ENCODE results near the gene HOGA1. TPM values are rescaled to one million over a fixed set of nuclear protein-coding genes. Genes with fewer than 3 reads are reported as not detected.

The HOGA1 gene
- total and polyA plus RNA-seq, 2 experiments from 2014 or later = 5.8 to 6.9 TPM

DNA sequence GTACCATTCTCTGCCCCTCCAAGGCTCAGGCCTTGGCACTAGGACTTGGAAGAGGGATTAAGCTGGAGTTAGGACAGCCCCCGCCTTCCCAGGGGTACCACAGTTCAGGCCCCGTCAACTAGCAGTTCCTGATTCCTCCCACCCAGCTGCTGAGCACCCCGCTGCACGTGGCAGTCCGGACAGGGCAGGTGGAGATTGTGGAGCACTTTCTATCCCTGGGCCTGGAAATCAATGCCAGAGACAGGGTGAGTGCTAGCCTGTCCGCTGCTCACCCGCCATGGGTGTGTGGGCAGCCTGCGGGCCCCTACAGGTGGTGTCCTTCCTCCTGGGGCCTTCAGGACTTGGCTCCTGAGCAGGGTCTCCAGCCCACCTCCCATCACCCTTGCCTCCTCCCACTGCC is 2.0 kb upstream of the HOGA1 start:
- no peaks in the 10 kb centered on the region for H3K27me3 ChIP-seq
- no peak for TF ChIP-seq EZH2phosphoT487 (IDR thresholded peaks at IDR 0.05; ENCODE audit: low read depth, severe bottlenecking, unreplicated experiment)
- TF ChIP-seq, protein P1, sequence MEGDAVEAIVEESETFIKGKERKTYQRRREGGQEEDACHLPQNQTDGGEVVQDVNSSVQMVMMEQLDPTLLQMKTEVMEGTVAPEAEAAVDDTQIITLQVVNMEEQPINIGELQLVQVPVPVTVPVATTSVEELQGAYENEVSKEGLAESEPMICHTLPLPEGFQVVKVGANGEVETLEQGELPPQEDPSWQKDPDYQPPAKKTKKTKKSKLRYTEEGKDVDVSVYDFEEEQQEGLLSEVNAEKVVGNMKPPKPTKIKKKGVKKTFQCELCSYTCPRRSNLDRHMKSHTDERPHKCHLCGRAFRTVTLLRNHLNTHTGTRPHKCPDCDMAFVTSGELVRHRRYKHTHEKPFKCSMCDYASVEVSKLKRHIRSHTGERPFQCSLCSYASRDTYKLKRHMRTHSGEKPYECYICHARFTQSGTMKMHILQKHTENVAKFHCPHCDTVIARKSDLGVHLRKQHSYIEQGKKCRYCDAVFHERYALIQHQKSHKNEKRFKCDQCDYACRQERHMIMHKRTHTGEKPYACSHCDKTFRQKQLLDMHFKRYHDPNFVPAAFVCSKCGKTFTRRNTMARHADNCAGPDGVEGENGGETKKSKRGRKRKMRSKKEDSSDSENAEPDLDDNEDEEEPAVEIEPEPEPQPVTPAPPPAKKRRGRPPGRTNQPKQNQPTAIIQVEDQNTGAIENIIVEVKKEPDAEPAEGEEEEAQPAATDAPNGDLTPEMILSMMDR (IDR thresholded peaks at IDR 0.05; ENCODE audit: poor library complexity) = no peak
- no peak for TF ChIP-seq EZH2 (IDR thresholded peaks at IDR 0.05; ENCODE audit: borderline replicate concordance)
- H4K20me1 ChIP-seq (ENCODE audit: insufficient read depth, poor library complexity, severe bottlenecking) = no peaks in the 10 kb centered on the region
- H3K27ac ChIP-seq = no peak overlapping the region
- no peaks in the 10 kb centered on the region for H3K9me2 ChIP-seq (replicated peaks; ENCODE audit: insufficient read depth)
- H3K4me1 ChIP-seq (ENCODE audit: insufficient read depth) = peaks cover 4% of the 10 kb centered on the region
- H2AFZ ChIP-seq = no peak overlapping the region
- DNase-seq (ENCODE audit: low spot score) = no peak
- H3K4me3 ChIP-seq = no peak overlapping the region
- H3K36me3 ChIP-seq (replicated peaks; ENCODE audit: insufficient read depth, low read depth) = no peaks in the 10 kb centered on the region
- no peaks in the 10 kb centered on the region for H3K79me2 ChIP-seq
- no peak overlapping the region for H3K4me2 ChIP-seq
- 99% methylated on average over 7 of the region's 8 CpGs for WGBS (ENCODE audit: low lambda C conversion rate, missing lambda C conversion rate)
- H3K9me3 ChIP-seq (ENCODE audit: low read depth) = no peaks in the 10 kb centered on the region

DNA sequence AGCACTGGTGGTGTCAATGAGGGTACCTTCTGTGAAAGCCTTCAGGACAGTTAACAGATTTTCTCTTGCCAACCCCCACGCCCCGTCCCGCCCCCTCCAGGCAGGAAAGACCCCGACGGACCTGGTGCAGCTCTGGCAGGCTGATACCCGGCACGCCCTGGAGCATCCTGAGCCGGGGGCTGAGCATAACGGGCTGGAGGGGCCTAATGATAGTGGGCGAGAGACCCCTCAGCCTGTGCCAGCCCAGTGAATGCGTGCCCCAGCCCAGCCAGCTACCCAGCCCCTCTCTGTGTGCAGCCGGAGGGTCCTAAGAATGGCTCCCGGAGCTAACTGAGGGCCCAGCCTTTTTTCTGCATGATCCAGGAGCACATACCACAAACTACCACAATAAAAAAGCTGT is 713 bp upstream of the HOGA1 start:
- Histone ChIP-seq H3K27me3 (no peaks in the 10 kb centered on the region), H3K27ac (no peak overlapping the region)
- WGBS (ENCODE audit: low lambda C conversion rate, missing lambda C conversion rate) = 92% methylated on average over 11 of the region's 13 CpGs

DNA sequence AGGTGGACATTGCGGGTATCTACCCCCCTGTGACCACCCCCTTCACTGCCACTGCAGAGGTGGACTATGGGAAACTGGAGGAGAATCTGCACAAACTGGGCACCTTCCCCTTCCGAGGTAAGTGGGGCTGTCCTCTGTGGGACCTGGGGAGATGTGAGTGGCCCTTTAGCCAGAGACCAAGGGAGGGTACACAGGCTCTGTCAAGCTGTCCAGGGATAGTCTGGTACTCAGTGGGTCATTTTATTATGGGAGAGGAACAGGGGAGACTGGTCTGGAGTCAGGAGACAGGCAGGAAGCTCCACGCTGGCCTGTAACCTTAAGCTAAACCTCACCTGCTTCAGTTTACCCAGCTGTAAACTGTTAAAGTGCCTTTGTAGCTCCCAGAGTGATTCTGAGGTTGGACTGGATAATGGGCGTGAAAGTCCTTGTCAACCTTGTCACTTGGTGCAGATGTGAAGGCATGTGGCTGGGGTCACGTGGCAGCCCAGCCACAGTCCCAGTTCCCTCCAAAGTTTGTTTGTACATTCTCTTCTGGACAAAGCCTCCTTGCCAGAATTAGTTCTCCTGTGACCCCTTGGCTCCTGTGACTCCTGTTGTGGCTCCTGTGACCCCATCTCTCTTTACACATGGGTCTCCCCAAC is 729 bp downstream of the HOGA1 start:
- no peak overlapping the region for H3K4me3 ChIP-seq
- TF ChIP-seq EZH2 (IDR thresholded peaks at IDR 0.05; ENCODE audit: borderline replicate concordance) = no peak
- TF ChIP-seq, protein P1 (IDR thresholded peaks at IDR 0.05; ENCODE audit: poor library complexity) = no peak
- no peak for TF ChIP-seq EZH2phosphoT487 (IDR thresholded peaks at IDR 0.05; ENCODE audit: low read depth, severe bottlenecking, unreplicated experiment)
- no peak for DNase-seq (ENCODE audit: low spot score)
- H3K9me2 ChIP-seq (replicated peaks; ENCODE audit: insufficient read depth) = no peaks in the 10 kb centered on the region
- no peaks in the 10 kb centered on the region for H3K27me3 ChIP-seq
- no peak overlapping the region for H3K27ac ChIP-seq
- no peak overlapping the region for H2AFZ ChIP-seq
- peaks cover 4% of the 10 kb centered on the region for H3K4me1 ChIP-seq (ENCODE audit: insufficient read depth)
- H3K36me3 ChIP-seq (replicated peaks; ENCODE audit: insufficient read depth, low read depth) = no peaks in the 10 kb centered on the region
- H3K9me3 ChIP-seq (ENCODE audit: low read depth) = no peaks in the 10 kb centered on the region
- H3K79me2 ChIP-seq = no peaks in the 10 kb centered on the region
- H3K4me2 ChIP-seq = no peak overlapping the region
- 87% methylated on average over 5 of the region's 5 CpGs for WGBS (ENCODE audit: low lambda C conversion rate, missing lambda C conversion rate)
- no peaks in the 10 kb centered on the region for H4K20me1 ChIP-seq (ENCODE audit: insufficient read depth, poor library complexity, severe bottlenecking)

More for the DNA sequence above, 713 bp upstream of the HOGA1 start:
- Histone ChIP-seq H3K4me1 (ENCODE audit: insufficient read depth) (peaks cover 4% of the 10 kb centered on the region), H3K4me2 (no peak overlapping the region), H3K36me3 (replicated peaks; ENCODE audit: insufficient read depth, low read depth) (no peaks in the 10 kb centered on the region), H4K20me1 (ENCODE audit: insufficient read depth, poor library complexity, severe bottlenecking) (no peaks in the 10 kb centered on the region), H3K4me3 (no peak overlapping the region), H3K9me3 (ENCODE audit: low read depth) (no peaks in the 10 kb centered on the region), H2AFZ (no peak overlapping the region), H3K79me2 (no peaks in the 10 kb centered on the region), H3K9me2 (replicated peaks; ENCODE audit: insufficient read depth) (no peaks in the 10 kb centered on the region)
- no peak for DNase-seq (ENCODE audit: low spot score)
- TF ChIP-seq EZH2 (IDR thresholded peaks at IDR 0.05; ENCODE audit: borderline replicate concordance) = no peak
- TF ChIP-seq, protein P1 (IDR thresholded peaks at IDR 0.05; ENCODE audit: poor library complexity) = no peak
- no peak for TF ChIP-seq EZH2phosphoT487 (IDR thresholded peaks at IDR 0.05; ENCODE audit: low read depth, severe bottlenecking, unreplicated experiment)

Measured in hepatocyte (in vitro differentiated cells).